Bronchial epithelial cell (primary cell): ENCODE measurements around the gene MAST1. TPM values are rescaled to one million over a fixed set of nuclear protein-coding genes. Genes with fewer than 3 reads are reported as not detected.

Experiments used
- DNase-seq: peaks from one replicate; pipeline ENCODE4 v3.0.0-alpha.2; 2010; ENCODE audit warnings: low read depth
- FAIRE-seq: peaks from 2 replicates; lab custom pipeline; 2011; peaks lifted over from hg19 to GRCh38; lab: Jason Lieb, UNC
- H3K27me3 ChIP-seq: 2 replicates; pipeline ENCODE4 v1.5.1; 2011; ENCODE audit warnings: low read length; ENCODE audit not compliant: control insufficient read depth, insufficient read depth
- H3K36me3 ChIP-seq: 2 replicates; pipeline ENCODE4 v1.5.1; 2011; ENCODE audit warnings: low read length; ENCODE audit not compliant: control insufficient read depth, insufficient read depth
- H3K4me3 ChIP-seq: 2 replicates; pipeline ENCODE4 v1.5.1; 2011; ENCODE audit warnings: mild to moderate bottlenecking, low read depth, low read length, control low read depth
- total RNA-seq: library from RNA; depleted of rRNA; stranded (reverse); fragments of >200 nt; gene quantifications from 2 replicates; pipeline ENCODE4 v1.2.1, GENCODE V29; 2014
- TF ChIP-seq, protein P1 (sequence below): IDR thresholded peaks from 2 replicates; pipeline ENCODE4 v1.5.1; 2011; ENCODE audit warnings: mild to moderate bottlenecking, moderate library complexity, low read length, control low read depth, inconsistent platforms; ENCODE audit not compliant: insufficient read depth, severe bottlenecking

The MAST1 gene
- total RNA-seq, 1 donor from 2014 or later: 0.26 TPM

DNA sequence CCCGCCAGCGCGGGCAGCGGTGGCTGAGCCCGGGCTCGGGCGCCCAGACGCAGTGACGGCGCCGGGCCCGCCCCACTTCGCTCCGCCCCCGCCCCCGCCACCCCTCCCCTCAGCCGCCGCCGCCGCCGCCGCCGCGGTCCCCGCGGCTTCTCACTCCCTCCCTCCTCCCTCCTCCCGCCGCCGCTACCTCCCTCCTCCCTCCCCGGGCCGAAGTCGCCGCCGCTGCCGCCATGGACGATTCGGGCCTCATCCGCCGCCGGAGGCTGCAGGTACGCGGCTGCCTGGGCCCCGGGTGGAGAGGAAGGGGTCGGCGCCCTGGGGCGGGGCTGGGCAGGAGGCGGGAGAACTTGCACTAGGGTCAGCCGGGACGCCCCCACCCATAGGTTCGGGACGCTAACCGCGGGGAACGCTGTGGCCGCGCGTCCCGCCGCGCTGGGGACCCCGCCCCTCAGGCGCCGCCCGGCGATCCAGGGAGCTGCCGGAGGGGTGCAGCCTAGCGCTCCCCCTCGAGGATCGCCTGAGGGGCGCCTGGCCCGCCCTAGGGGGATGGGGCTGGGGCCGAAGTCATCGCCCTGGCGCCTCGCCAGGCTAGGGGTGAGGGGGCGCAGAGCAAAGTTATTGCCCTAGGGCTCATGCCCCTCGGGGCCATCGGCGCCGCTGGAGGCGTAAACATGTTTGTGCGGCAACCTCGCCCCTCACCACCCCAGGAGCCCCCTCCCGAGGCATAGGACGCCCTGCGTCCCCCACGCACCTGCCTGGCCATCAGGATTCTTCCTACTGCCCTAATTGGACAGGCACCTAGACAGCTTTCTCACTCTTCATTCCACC lies 4.4 kb upstream of the MAST1 start:
- peak overlapping the region; percentile 35 for H3K4me3 ChIP-seq
- FAIRE-seq (no peak), DNase-seq (no peak)
- H3K27me3 ChIP-seq: peaks cover 27% of the 10 kb centered on the region
- no peaks in the 10 kb centered on the region for H3K36me3 ChIP-seq
- TF ChIP-seq, protein P1, sequence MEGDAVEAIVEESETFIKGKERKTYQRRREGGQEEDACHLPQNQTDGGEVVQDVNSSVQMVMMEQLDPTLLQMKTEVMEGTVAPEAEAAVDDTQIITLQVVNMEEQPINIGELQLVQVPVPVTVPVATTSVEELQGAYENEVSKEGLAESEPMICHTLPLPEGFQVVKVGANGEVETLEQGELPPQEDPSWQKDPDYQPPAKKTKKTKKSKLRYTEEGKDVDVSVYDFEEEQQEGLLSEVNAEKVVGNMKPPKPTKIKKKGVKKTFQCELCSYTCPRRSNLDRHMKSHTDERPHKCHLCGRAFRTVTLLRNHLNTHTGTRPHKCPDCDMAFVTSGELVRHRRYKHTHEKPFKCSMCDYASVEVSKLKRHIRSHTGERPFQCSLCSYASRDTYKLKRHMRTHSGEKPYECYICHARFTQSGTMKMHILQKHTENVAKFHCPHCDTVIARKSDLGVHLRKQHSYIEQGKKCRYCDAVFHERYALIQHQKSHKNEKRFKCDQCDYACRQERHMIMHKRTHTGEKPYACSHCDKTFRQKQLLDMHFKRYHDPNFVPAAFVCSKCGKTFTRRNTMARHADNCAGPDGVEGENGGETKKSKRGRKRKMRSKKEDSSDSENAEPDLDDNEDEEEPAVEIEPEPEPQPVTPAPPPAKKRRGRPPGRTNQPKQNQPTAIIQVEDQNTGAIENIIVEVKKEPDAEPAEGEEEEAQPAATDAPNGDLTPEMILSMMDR: no peak

DNA sequence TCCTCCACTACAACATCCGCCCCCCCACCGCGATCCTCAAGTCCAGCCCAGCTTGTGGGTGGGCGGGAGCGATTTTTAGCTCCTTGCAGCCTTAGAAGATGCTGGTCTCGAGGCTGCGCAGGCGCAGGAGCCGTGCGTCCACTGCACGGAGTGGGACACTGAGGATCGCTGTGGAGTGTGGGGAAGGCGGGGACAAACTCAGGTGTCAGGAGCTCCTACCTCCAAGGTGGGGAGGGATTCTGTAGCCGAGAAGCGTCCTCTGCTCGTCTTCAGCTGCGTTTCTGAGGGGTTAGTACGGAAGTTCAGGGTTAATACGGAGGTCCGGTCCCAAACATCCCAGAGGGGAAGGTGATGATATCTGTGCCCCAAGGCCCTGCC lies 3.8 kb upstream of the MAST1 start, which contains the start of gene RTBDN:
TSS of gene RTBDN (minus strand) at position 14 of the 378 bp plus-strand sequence. CDS start 4,600 bp downstream, outside the sequence.
- Histone ChIP-seq H3K36me3 (no peaks in the 10 kb centered on the region), H3K27me3 (peaks cover 29% of the 10 kb centered on the region), H3K4me3 (peak within 1 kb of the TSS; percentile 35)
- DNase-seq (no peak), FAIRE-seq (no peak)
- TF ChIP-seq, protein P1: no peak

DNA sequence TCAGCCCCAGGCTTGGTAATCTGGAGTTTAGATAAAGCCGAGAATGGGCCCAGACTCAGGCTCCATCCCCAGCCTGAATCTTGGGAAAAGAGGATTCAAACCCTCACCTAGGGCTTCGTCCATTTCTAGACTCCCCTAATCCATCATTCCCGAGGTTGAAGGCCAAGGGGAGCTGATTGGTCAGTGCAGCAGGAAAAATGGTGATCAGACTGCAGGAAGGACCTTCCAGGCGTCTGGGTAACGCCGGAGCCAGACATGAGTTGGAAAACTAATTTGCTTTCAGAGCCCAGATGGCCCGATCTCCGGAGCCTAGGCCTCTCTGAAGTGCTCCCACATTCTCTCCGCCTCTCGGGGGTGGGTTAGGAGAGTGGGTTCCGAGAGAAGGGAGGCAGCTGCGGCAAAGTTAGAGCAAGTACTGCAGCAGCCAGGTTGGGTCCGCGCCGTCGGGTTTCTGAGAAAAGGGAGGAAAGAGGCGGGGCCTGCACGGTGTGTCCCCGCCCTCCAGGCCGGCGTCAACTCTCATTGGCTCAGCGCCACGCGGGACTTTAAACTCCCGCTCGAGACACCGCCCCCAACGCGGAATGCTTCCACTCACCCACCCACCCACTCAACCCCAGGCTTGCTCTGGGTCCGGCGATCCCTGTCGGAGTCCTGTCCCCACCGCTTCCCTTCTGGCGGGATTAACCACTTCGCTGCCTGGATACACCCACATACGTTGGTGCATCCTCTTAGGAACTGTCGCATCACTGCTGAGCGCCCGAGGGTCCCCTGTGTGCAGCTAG lies 3.1 kb upstream of the MAST1 start:
- peaks cover 29% of the 10 kb centered on the region for H3K27me3 ChIP-seq
- TF ChIP-seq, protein P1: no peak
- DNase-seq: no peak
- no peaks in the 10 kb centered on the region for H3K36me3 ChIP-seq
- no peak overlapping the region for H3K4me3 ChIP-seq
- no peak for FAIRE-seq

DNA sequence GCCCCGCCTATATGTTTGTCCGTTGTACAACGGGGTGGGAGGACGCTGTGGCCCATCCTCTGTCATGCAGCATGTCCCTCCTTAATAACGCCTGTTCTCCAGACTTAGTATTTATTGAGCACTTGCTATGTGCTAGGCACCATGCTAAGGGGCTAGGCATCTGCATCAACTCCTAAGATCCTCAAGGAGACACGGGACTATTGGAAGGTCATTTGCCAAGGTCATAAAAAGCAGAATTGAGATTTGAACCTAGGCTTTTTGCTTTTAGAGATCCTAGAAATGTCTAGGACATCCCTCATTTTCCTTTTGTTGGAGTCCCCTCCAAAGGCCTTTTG lies 1.8 kb upstream of the MAST1 start:
- no peak for FAIRE-seq
- TF ChIP-seq, protein P1: no peak

DNA sequence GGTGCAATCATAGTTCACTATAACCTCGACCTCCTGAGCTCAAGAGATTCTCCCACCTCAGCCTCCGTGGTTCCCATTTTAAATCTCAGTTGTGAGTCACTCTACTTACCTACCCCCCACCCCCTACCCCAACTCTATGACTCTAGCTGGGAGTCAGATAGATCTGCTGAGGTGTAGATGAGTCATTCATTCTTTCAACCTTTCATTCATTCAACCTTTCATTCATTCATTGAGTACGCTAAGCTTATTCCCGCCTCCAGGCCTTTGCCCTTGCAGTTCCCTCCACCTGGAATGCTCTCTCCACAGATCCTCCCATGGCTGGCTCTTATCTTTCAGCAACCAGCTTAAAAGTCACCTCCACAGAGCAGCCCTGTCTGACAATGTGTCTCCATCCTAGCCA lies 1.1 kb upstream of the MAST1 start:
- DNase-seq (peak; percentile 72), FAIRE-seq (no peak)
- no peaks in the 10 kb centered on the region for H3K36me3 ChIP-seq
- no peak overlapping the region for H3K4me3 ChIP-seq
- TF ChIP-seq, protein P1: no peak
- peaks cover 27% of the 10 kb centered on the region for H3K27me3 ChIP-seq

More for the DNA sequence above, 1.8 kb upstream of the MAST1 start:
- Histone ChIP-seq H3K27me3 (peaks cover 29% of the 10 kb centered on the region), H3K4me3 (no peak overlapping the region), H3K36me3 (no peaks in the 10 kb centered on the region)
- no peak for DNase-seq
